C4-2B (cell line): ENCODE measurements around the gene RNF38.

ENCODE experiments used
- ZFX ChIP-seq: fragments of 450-650 bp; IDR thresholded peaks from 2 replicates; pipeline ENCODE4 v1.6.1; 2017
- TF ChIP-seq, protein P1 (sequence below): fragments of 450-650 bp; conservative IDR thresholded peaks from 2 replicates; pipeline ENCODE4 v1.5.1; 2017; ENCODE audit warnings: mild to moderate bottlenecking

DNA sequence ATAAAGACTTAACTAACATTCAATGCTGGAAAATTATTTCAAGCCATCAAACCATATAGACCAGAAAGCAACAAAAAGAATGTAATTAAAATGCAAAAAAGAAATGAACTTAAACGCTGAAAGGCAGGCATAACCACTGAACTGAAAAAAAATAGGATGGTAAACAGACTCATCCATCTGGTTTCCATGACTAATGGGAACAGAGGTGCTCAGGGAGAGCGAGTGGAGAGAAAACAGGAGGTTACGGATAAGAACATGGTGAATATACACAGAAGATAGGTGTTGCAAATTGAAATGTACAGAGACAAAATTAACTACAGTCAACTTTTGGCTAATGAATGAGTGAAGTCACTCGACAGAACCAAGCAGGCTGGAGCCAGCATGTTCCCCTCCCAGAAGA, 43.5 kb upstream of the RNF38 start:
- TF ChIP-seq, protein P1, sequence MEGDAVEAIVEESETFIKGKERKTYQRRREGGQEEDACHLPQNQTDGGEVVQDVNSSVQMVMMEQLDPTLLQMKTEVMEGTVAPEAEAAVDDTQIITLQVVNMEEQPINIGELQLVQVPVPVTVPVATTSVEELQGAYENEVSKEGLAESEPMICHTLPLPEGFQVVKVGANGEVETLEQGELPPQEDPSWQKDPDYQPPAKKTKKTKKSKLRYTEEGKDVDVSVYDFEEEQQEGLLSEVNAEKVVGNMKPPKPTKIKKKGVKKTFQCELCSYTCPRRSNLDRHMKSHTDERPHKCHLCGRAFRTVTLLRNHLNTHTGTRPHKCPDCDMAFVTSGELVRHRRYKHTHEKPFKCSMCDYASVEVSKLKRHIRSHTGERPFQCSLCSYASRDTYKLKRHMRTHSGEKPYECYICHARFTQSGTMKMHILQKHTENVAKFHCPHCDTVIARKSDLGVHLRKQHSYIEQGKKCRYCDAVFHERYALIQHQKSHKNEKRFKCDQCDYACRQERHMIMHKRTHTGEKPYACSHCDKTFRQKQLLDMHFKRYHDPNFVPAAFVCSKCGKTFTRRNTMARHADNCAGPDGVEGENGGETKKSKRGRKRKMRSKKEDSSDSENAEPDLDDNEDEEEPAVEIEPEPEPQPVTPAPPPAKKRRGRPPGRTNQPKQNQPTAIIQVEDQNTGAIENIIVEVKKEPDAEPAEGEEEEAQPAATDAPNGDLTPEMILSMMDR, result no peak
- no peak for TF ChIP-seq ZFX
